ENCODE measurements around the gene TBC1D9B.

DNA sequence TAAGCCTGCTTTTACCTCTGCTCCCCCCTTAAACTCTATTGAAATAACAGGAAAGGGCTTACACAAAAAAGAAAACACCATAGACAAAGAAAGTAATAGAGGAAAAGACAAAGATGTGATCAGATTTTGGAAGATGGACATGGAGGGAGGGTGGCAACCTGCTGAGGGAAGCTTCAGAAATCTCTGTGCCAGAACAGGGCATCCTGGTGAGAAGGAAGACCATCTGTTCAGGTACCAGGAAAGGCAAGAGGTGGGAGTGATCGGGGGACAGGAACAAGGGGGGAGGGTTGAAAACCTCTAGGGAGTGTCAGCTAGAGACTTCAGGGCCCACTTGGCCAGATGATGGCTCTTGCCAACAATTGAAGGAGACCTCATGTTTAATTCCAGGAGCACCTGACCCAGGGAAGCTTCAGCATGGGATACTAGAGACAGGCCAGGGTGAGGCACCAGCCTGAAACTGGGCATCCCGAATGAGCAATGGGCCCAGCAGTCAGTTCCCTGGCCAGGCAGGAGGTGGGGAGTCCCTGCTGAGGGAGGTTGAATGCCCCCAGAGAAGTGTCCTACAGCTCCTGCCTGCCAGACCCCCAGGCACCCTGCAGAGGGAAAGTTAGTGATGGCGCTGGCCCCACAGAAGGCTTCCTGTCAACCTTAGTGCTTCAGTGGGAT, 78.8 kb downstream of the TBC1D9B start:
- TF ChIP-seq, protein P1, sequence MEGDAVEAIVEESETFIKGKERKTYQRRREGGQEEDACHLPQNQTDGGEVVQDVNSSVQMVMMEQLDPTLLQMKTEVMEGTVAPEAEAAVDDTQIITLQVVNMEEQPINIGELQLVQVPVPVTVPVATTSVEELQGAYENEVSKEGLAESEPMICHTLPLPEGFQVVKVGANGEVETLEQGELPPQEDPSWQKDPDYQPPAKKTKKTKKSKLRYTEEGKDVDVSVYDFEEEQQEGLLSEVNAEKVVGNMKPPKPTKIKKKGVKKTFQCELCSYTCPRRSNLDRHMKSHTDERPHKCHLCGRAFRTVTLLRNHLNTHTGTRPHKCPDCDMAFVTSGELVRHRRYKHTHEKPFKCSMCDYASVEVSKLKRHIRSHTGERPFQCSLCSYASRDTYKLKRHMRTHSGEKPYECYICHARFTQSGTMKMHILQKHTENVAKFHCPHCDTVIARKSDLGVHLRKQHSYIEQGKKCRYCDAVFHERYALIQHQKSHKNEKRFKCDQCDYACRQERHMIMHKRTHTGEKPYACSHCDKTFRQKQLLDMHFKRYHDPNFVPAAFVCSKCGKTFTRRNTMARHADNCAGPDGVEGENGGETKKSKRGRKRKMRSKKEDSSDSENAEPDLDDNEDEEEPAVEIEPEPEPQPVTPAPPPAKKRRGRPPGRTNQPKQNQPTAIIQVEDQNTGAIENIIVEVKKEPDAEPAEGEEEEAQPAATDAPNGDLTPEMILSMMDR (conservative IDR thresholded peaks at IDR 0.05; ENCODE audit: low read length) = no peak
- no peak for TF ChIP-seq EZH2phosphoT487 (IDR thresholded peaks at IDR 0.05; ENCODE audit: borderline replicate concordance)

Data from Loucy (cell line).